Ishikawa (cell line): ENCODE results near the gene KRTAP10-5.

Source experiments
- CEBPB ChIP-seq: IDR thresholded peaks from 2 replicates; pipeline ENCODE4 v1.6.1; 2012
- CREB1 ChIP-seq: IDR thresholded peaks from 2 replicates; pipeline ENCODE4 v1.6.1; 2012; ENCODE audit warnings: low read depth
- EGR1 ChIP-seq: IDR thresholded peaks from 2 replicates; pipeline ENCODE4 v1.6.1; 2012
- EP300 ChIP-seq: IDR thresholded peaks from 2 replicates; pipeline ENCODE4 v1.6.1; 2012; ENCODE audit warnings: borderline replicate concordance
- FOXM1 ChIP-seq: IDR thresholded peaks from 2 replicates; pipeline ENCODE4 v1.6.1; 2012; ENCODE audit warnings: low read depth, borderline replicate concordance
- NFIC ChIP-seq: IDR thresholded peaks from 2 replicates; pipeline ENCODE4 v1.6.1; 2012
- RAD21 ChIP-seq: IDR thresholded peaks from 2 replicates; pipeline ENCODE4 v1.6.1; 2012; ENCODE audit warnings: low read depth
- TAF1 ChIP-seq: IDR thresholded peaks from 2 replicates; pipeline ENCODE4 v1.6.1; 2012; ENCODE audit warnings: low read depth, mild to moderate bottlenecking
- TCF12 ChIP-seq: IDR thresholded peaks from 2 replicates; pipeline ENCODE4 v1.6.1; 2012; ENCODE audit warnings: low read depth
- TEAD4 ChIP-seq: IDR thresholded peaks from 2 replicates; pipeline ENCODE4 v1.6.1; 2012
- YY1 ChIP-seq: IDR thresholded peaks from 2 replicates; pipeline ENCODE4 v1.6.1; 2012; ENCODE audit warnings: low read depth
- ZBTB7A ChIP-seq: IDR thresholded peaks from 2 replicates; pipeline ENCODE4 v1.6.1; 2012; ENCODE audit warnings: low read depth
- TF ChIP-seq, protein P1 (sequence below): IDR thresholded peaks from 2 replicates; pipeline ENCODE4 v1.6.1; 2012
- TF ChIP-seq, protein P2 (sequence below): IDR thresholded peaks from 2 replicates; pipeline ENCODE4 v1.6.1; 2012; ENCODE audit warnings: low read depth, mild to moderate bottlenecking
- TF ChIP-seq, protein P3 (sequence below): IDR thresholded peaks from 2 replicates; pipeline ENCODE4 v1.6.1; 2012

Gene KRTAP10-5

DNA sequence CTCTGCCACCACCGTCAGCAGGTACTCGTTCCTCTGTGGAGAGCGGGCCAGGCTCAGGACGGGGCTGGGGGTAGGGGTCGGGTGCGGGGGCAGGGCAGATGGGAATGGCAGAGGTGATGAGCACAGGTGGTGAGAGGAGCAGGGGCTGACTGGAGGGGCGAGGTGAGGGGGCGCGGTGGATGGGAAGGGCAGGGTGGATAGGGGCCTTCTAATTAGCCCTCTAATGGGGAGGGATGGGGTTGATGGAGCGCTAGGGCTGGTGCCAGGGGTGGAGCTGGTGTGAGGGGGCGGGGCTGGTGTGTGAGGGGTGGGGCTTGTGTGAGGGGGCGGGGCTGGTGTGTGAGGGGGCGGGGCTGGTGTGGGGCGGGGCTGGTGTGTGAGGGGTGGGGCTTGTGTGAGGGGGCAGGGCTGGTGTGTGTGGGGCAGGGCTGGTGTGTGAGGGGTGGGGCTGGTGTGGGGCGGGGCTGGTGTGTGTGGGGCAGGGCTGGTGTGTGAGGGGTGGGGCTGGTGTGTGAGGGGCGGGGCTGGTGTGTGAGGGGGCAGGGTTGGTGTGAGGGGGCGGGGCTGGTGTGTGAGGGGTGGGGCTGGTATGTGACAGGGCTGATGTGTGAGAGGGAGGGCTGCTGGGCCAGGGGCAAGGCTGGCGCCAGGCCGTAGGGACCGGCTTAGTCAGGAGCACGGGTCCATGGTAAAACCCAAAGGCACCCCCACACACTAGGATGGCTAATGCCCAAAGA lies 46.3 kb downstream of the KRTAP10-5 start:
- TF ChIP-seq FOXM1 = no peak
- TF ChIP-seq, protein P1, sequence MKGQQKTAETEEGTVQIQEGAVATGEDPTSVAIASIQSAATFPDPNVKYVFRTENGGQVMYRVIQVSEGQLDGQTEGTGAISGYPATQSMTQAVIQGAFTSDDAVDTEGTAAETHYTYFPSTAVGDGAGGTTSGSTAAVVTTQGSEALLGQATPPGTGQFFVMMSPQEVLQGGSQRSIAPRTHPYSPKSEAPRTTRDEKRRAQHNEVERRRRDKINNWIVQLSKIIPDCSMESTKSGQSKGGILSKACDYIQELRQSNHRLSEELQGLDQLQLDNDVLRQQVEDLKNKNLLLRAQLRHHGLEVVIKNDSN = no peak
- TF ChIP-seq TCF12 = no peak
- TF ChIP-seq EGR1 = no peak
- TF ChIP-seq, protein P2, sequence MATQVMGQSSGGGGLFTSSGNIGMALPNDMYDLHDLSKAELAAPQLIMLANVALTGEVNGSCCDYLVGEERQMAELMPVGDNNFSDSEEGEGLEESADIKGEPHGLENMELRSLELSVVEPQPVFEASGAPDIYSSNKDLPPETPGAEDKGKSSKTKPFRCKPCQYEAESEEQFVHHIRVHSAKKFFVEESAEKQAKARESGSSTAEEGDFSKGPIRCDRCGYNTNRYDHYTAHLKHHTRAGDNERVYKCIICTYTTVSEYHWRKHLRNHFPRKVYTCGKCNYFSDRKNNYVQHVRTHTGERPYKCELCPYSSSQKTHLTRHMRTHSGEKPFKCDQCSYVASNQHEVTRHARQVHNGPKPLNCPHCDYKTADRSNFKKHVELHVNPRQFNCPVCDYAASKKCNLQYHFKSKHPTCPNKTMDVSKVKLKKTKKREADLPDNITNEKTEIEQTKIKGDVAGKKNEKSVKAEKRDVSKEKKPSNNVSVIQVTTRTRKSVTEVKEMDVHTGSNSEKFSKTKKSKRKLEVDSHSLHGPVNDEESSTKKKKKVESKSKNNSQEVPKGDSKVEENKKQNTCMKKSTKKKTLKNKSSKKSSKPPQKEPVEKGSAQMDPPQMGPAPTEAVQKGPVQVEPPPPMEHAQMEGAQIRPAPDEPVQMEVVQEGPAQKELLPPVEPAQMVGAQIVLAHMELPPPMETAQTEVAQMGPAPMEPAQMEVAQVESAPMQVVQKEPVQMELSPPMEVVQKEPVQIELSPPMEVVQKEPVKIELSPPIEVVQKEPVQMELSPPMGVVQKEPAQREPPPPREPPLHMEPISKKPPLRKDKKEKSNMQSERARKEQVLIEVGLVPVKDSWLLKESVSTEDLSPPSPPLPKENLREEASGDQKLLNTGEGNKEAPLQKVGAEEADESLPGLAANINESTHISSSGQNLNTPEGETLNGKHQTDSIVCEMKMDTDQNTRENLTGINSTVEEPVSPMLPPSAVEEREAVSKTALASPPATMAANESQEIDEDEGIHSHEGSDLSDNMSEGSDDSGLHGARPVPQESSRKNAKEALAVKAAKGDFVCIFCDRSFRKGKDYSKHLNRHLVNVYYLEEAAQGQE = no peak
- no peak for TF ChIP-seq YY1
- TF ChIP-seq TEAD4 = no peak
- no peak for TF ChIP-seq ZBTB7A
- TF ChIP-seq RAD21 = no peak
- no peak for TF ChIP-seq EP300

DNA sequence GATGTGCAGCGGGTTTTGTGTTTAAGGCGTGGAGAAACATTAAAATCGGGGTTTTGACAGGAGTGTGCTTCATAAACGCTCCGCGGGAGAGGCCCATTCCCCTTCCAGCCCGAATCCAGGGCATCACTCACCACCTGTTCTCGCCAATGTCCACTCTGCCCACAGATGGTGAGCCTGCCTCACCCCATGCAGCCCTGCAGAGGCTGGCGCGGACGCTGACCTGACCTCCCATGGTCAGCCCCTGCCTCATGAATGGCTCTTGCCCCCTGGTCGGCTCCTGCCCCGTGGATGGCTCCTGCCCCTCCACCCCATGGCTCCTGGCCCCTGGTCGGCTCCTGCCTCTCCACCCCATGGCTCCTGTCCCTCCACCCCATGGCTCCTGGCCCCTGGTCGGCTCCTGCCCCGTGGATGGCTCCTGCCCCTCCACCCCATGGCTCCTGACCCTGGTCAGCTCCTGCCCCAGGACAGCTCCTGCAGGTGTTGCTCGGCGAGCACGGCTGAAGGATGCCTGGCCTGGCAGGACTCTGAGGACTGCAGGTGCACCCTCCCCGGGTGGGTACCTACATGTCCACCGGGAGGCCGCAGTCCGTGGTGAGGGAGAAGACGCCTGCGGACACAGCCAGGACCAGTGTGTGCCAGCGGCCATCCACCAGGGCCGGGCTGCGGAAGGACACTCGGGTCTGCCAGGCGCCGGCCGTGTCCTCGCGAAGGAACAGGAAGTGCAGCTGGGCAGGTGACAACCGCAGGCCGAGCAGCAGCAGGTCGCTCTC lies 47.1 kb downstream of the KRTAP10-5 start:
- TF ChIP-seq FOXM1 = no peak
- TF ChIP-seq CREB1 = no peak
- TF ChIP-seq RAD21 = no peak
- no peak for TF ChIP-seq EP300
- TF ChIP-seq YY1 = no peak
- TF ChIP-seq, protein P2 = no peak
- TF ChIP-seq, protein P3, sequence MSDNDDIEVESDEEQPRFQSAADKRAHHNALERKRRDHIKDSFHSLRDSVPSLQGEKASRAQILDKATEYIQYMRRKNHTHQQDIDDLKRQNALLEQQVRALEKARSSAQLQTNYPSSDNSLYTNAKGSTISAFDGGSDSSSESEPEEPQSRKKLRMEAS = no peak
- TF ChIP-seq TCF12 = no peak
- no peak for TF ChIP-seq TAF1
- TF ChIP-seq, protein P1 = no peak
- no peak for TF ChIP-seq TEAD4
- TF ChIP-seq CEBPB = no peak
- no peak for TF ChIP-seq NFIC
- no peak for TF ChIP-seq ZBTB7A
- no peak for TF ChIP-seq EGR1

DNA sequence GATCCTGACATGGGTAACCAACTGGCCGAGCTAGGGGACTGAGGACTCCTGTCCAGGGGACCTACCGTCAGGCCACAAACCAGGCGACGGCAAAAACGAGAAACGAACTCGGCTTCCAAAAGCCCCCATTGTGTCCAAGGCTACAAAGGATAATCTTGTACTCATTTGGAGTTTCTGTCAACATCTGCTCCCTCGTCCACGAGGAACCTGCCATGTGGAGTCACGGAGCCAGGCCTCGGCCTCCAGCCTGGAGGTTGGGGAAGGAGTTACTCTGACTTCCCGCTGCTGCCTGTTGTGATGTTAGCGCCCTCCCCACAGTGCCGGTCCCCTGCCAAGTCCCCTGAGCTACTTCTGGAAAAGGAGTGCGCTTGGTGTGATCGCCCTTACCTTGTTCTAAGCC lies 47.7 kb downstream of the KRTAP10-5 start:
- TF ChIP-seq, protein P3 = no peak
- TF ChIP-seq, protein P1 = no peak
- no peak for TF ChIP-seq CEBPB
- no peak for TF ChIP-seq YY1
- TF ChIP-seq RAD21 = no peak

DNA sequence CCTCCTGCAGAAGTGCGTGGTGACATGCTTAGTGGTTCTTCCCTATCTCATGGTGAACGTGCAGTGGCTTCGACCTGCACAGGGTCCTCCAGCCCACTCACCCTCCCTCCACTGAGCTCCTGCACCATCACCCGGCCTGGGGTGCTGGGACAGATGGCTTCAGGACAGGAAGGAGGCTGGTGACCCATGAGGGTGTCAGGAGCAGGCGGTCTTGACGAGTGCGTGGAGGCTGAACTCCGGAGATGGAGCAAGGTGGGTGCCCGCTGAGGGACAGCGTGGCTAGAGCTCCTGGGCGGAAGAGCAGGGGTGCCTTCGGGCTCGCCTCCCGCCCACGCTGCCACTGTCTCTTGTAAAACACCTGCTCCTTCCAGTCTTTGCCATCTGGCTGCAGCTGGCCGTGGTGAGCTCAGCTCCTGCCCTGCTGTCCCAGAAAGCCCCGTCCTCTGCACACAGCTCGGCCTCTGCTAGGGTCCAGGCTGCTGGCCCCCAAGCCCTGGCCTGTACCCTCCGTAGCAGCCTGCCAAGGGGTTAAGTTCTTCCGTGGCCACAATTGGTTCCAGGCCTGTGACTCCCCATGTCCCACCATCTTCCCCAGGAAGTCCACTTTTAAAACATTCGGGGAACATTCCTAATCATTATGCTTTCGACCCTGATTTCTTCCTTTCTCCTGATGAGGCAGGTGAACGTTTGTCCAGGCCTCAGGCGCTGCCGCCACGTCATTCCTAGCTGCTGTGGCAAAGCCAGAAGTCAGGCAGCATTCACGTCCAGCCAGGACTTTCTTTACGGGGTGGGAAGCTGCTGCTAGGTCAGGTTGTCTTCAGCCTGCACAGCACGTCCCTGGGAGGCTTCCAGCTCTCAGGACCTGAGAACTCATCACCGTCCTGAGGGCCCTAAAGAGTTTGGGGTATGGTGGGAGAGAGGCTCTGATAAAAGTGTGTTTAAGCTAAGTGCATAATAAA lies 48.5 kb downstream of the KRTAP10-5 start:
- no peak for TF ChIP-seq TAF1
- TF ChIP-seq EGR1 = no peak
- TF ChIP-seq, protein P1 = no peak
- TF ChIP-seq YY1 = no peak
